ENCODE results near the gene TDRD10. TPM values are rescaled to one million over a fixed set of nuclear protein-coding genes. Genes with fewer than 3 reads are reported as not detected.

The TDRD10 gene
- total and polyA plus RNA-seq, 2 of the 4 experiments (the other 2 are of a cell fraction) = not detected

DNA sequence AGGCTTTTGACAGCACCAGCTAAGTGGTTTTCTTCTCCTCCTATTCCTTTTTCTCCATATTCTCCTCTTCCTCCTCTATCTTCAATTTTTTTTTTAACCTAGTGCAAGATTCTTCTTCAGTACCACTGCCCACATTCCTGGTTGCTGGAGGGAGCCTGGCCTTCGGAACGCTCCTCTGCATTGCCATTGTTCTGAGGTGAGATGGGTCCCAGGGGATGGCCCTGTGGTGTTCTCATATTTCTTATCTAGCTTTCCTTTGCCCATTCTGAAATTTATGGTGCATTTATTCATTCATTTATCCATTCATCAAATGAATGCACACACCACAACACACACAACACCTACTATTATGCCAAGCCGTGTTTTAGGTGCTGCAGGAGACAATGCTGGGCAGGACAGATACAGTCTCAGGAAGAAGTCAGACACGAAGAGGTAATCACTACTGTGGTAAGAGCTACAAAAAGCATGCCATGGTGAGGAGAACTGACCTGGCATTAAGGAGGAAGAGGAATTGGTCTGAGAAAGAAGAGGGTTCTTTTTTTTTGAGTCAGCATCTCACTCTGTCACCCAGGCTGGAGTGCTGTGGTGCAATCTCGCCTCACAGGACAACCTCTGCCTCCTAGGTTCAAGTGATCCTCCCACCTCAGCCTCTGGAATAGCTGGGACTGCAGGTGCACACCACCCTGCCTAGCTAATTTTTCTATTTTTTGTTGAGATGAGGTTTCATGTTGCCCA, 47.5 kb upstream of the TDRD10 start:
- no peak overlapping the region for H2BK15ac ChIP-seq (ENCODE audit: low read depth, low read length)

More for the DNA sequence above, 47.5 kb upstream of the TDRD10 start:
- no peak overlapping the region for H3K4ac ChIP-seq (ENCODE audit: low read depth, low read length)
- no peaks in the 10 kb centered on the region for H3K79me1 ChIP-seq (ENCODE audit: low read depth in 1 of 2, low read length in 2 of 2)
- H2BK120ac ChIP-seq (ENCODE audit: low read depth, low read length) = no peak overlapping the region
- ATAC-seq (ENCODE audit: low read depth) = no peak
- POLR2A ChIA-PET (ENCODE audit: unreplicated experiment) = interaction anchor here (1.0 kb wide), 1 partner anchor 8 kb away, joined by 3 read pairs; no protein-coding TSS in a partner anchor
- no peaks in the 10 kb centered on the region for H3K9me1 ChIP-seq (ENCODE audit: insufficient read depth, low read length)
- TF ChIP-seq RAD21 (IDR thresholded peaks at IDR 0.05; ENCODE audit: low read length) (no peak), MXI1 (IDR thresholded peaks at IDR 0.05; ENCODE audit: borderline replicate concordance, low read depth, low read length) (no peak), RFX5 (IDR thresholded peaks at IDR 0.05; ENCODE audit: low read depth, low read length) (no peak), SMC3 (IDR thresholded peaks at IDR 0.05; ENCODE audit: low read depth, low read length) (no peak)
- DNase-seq = no peak
- H3K9me3 ChIP-seq (ENCODE audit: control insufficient read depth, insufficient read depth, low read length) = no peaks in the 10 kb centered on the region
- in situ Hi-C loops (cut with MboI; ENCODE audit: low sequenced_read_pairs) (no loop called here), dilution Hi-C loops (cut with HindIII; ENCODE audit: low sequenced_read_pairs, unreplicated experiment) (no loop called here), intact Hi-C loops (cut with micrococcal nuclease) (no loop called here)
- H2AK5ac ChIP-seq (ENCODE audit: low read depth, low read length) = peak overlapping the region; percentile 23; the same call in 1 of the 2 replicates
- H4K20me1 ChIP-seq (ENCODE audit: insufficient read depth, low read length) = no peaks in the 10 kb centered on the region
- no peak overlapping the region for H3K56ac ChIP-seq (ENCODE audit: extremely low read depth, insufficient read depth, low read length)
- no peak overlapping the region for H2AFZ ChIP-seq (replicated peaks; ENCODE audit: low read length, poor library complexity)
- H4K5ac ChIP-seq (ENCODE audit: low read depth, low read length) = no peak overlapping the region
- no peak overlapping the region for H4K8ac ChIP-seq (ENCODE audit: low read depth in 2 of 2, low read length in 2 of 2)
- WGBS, 2 experiments (ENCODE audit: extremely low coverage in 2 of 2, insufficient read length in 1 of 2) = 80% methylated on average over 1 of the region's 5 CpGs; no CpG with 5 or more reads in 1 of the 2 experiments
- H3K27ac ChIP-seq (ENCODE audit: insufficient read depth, low read length) = no peak overlapping the region
- no peak overlapping the region for H3K9ac ChIP-seq (ENCODE audit: low read depth, low read length)
- peaks cover 5% of the 10 kb centered on the region for H3K4me1 ChIP-seq (ENCODE audit: control insufficient read depth, insufficient read depth, low read length)
- H4K91ac ChIP-seq (ENCODE audit: insufficient read depth, low read depth, low read length) = no peak overlapping the region
- H3K4me3 ChIP-seq (ENCODE audit: insufficient read depth, low read depth, low read length) = no peak overlapping the region
- no peak overlapping the region for H2BK20ac ChIP-seq (ENCODE audit: low read depth, low read length)
- H3K14ac ChIP-seq (replicated peaks; ENCODE audit: low read depth, low read length) = no peak overlapping the region
- no peak overlapping the region for H3K18ac ChIP-seq (ENCODE audit: low read depth, low read length)
- CTCF ChIA-PET = no interaction called here
- no peak overlapping the region for H3K23ac ChIP-seq (ENCODE audit: low read depth, low read length)
- H3K4me2 ChIP-seq (ENCODE audit: low read depth, low read length) = no peak overlapping the region
- H2BK5ac ChIP-seq (ENCODE audit: low read depth, low read length, poor library complexity, severe bottlenecking) = no peak overlapping the region
- no peak overlapping the region for H2AK9ac ChIP-seq (replicated peaks; ENCODE audit: low read depth, low read length, poor library complexity)
- H3K36me3 ChIP-seq (ENCODE audit: control insufficient read depth, insufficient read depth, low read length) = peaks cover 34% of the 10 kb centered on the region
- no peaks in the 10 kb centered on the region; the same call in 1 of the 2 replicates for H3K27me3 ChIP-seq (ENCODE audit: control insufficient read depth, insufficient read depth, low read length)
- no TSS peak for BruUV-seq (replicated peaks)

Measured in IMR-90 (cell line).